ENCODE data around the gene HKDC1.
"Not testable (repeated sequence)": the region's sequence is repeated elsewhere in the genome, so short reads cannot be mapped to it uniquely, and the experiment has no call there.

HKDC1 gene

GRCh38 chr10:69246036-69246435, 25.9 kb downstream of the HKDC1 start:
- FAIRE-seq, result no peak

- FAIRE-seq, result no peak
Measured at GRCh38 chr10:69246581-69247312, 26.6 kb downstream of the HKDC1 start.

- FAIRE-seq, result no peak
Measured at GRCh38 chr10:69247313-69247710, 27.2 kb downstream of the HKDC1 start.

- no peak for FAIRE-seq
Measured at GRCh38 chr10:69248117-69248730, 28.1 kb downstream of the HKDC1 start.

- no peak for FAIRE-seq
Measured at GRCh38 chr10:69250041-69250440, 29.9 kb downstream of the HKDC1 start.

GRCh38 chr10:69251417-69251816, 31.3 kb downstream of the HKDC1 start:
- not testable (repeated sequence) for FAIRE-seq

GRCh38 chr10:69253171-69253570, 33.0 kb downstream of the HKDC1 start:
- no peak for FAIRE-seq

- no peak for FAIRE-seq
Measured at GRCh38 chr10:69254877-69255276, 34.7 kb downstream of the HKDC1 start.

GRCh38 chr10:69259547-69260243, 39.6 kb downstream of the HKDC1 start:
- no peak for FAIRE-seq

GRCh38 chr10:69261184-69261583, 41.1 kb downstream of the HKDC1 start:
- FAIRE-seq, result no peak

- FAIRE-seq, result no peak
Measured at GRCh38 chr10:69262292-69262751, 42.2 kb downstream of the HKDC1 start.

GRCh38 chr10:69265521-69265920, 45.4 kb downstream of the HKDC1 start:
- FAIRE-seq, result no peak

GRCh38 chr10:69268761-69269416, 48.8 kb downstream of the HKDC1 start:
- no peak for FAIRE-seq

GRCh38 chr10:69269761-69270160, 49.6 kb downstream of the HKDC1 start:
- no peak for FAIRE-seq

GRCh38 chr10:69270990-69271389, 50.9 kb downstream of the HKDC1 start:
- FAIRE-seq, result no peak

- no peak for FAIRE-seq
Measured at GRCh38 chr10:69272624-69273023, 52.5 kb downstream of the HKDC1 start.

GRCh38 chr10:69275444-69275843, 55.3 kb downstream of the HKDC1 start:
- FAIRE-seq, result no peak

- peak; percentile 74 for FAIRE-seq
Measured at GRCh38 chr10:69276503-69276902, 56.4 kb downstream of the HKDC1 start.

- FAIRE-seq, result no peak
Measured at GRCh38 chr10:69278446-69278963, 58.4 kb downstream of the HKDC1 start, which contains the start of gene HK1. Gene HK1, plus strand, starts transcription at chr10:69278496.

GRCh38 chr10:69279110-69279509, 59.0 kb downstream of the HKDC1 start:
- no peak for FAIRE-seq

GRCh38 chr10:69281507-69282413, 61.6 kb downstream of the HKDC1 start:
- no peak for FAIRE-seq

GRCh38 chr10:69284402-69284801, 64.3 kb downstream of the HKDC1 start:
- not testable (repeated sequence) for FAIRE-seq

Data from TTC549 (cell line).